HFFc6 (cell line): ENCODE data around the gene EIF4A2. TPM values are rescaled to one million over a fixed set of nuclear protein-coding genes. Genes with fewer than 3 reads are reported as not detected.

Experiments
- DNase-seq: peaks from one replicate; pipeline ENCODE4 v3.0.0-alpha.2; 2018
- H3K27ac Mint-ChIP-seq: 2 replicates; pipeline ENCODE4 v1.8.0; 2020; ENCODE audit warnings: mild to moderate bottlenecking, mixed read lengths
- H3K27me3 Mint-ChIP-seq: 2 replicates; pipeline ENCODE4 v1.8.0; 2021; ENCODE audit warnings: mild to moderate bottlenecking, moderate library complexity, mixed read lengths; ENCODE audit not compliant: insufficient read depth
- H3K36me3 Mint-ChIP-seq: 2 replicates; pipeline ENCODE4 v1.8.0; 2021; ENCODE audit warnings: low read depth, mixed read lengths
- H3K4me1 Mint-ChIP-seq: 2 replicates; pipeline ENCODE4 v1.8.0; 2020; ENCODE audit warnings: low read depth, mixed read lengths
- H3K4me3 Mint-ChIP-seq: 2 replicates; pipeline ENCODE4 v1.8.0; 2020; ENCODE audit warnings: mild to moderate bottlenecking, moderate library complexity, mixed read lengths
- H3K9me3 Mint-ChIP-seq: 2 replicates; pipeline ENCODE4 v1.8.0; 2020; ENCODE audit warnings: mild to moderate bottlenecking, mixed read lengths
- total RNA-seq, 6 experiments: library from RNA; stranded (reverse); fragmentation: NEBNext Ultra II Directional; extraction: Animal tissue kit (Norgen Biotek cat#: 25700); gene quantifications; 2 replicates in 1 of 6; 3 replicates in 5 of 6; pipeline ENCODE4 v1.2.3, GENCODE V29; 2021
- TF ChIP-seq, protein P1 (sequence below): fragments of 200-600 bp; sonication (generic); IDR thresholded peaks from 2 replicates; pipeline ENCODE4 v1.5.0; 2021; ENCODE audit warnings: antibody characterized with exemption, mild to moderate bottlenecking

EIF4A2 gene
- total RNA-seq, 6 experiments from 2014 or later, result 249 to 363 (median 264) TPM

DNA sequence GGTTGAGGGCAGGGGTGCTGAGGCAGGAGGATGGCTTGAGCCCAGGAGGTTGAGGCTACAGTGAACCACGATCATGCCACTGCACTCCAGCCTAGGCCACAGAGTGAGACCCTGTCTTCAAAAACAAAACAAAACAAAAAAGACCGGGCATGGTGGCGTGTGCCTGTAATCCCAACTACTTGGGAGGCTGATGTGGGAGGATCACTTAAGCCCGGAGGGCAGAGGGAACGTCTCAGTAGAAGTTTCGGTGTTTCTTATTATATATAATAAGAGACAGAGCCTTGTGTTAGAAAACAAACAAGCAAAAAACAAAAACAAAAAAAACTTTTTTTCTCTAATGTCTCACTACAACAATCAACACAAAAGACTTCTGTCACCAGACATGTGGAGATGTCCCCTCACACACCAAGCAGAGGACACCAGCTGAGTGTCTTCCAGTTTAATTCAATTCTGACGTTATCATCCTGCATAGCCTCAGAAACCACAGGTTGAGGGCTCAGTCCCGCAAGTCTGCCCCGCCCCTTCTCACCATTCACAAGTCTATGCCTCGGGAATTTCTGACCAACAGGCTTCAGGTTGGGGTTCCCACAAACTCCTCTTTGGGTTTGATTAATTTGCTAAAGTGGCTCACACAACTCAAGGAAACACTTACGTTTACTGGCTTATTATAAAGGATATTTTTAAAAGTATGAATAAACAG, 24.0 kb upstream of the EIF4A2 start:
- TF ChIP-seq, protein P1, sequence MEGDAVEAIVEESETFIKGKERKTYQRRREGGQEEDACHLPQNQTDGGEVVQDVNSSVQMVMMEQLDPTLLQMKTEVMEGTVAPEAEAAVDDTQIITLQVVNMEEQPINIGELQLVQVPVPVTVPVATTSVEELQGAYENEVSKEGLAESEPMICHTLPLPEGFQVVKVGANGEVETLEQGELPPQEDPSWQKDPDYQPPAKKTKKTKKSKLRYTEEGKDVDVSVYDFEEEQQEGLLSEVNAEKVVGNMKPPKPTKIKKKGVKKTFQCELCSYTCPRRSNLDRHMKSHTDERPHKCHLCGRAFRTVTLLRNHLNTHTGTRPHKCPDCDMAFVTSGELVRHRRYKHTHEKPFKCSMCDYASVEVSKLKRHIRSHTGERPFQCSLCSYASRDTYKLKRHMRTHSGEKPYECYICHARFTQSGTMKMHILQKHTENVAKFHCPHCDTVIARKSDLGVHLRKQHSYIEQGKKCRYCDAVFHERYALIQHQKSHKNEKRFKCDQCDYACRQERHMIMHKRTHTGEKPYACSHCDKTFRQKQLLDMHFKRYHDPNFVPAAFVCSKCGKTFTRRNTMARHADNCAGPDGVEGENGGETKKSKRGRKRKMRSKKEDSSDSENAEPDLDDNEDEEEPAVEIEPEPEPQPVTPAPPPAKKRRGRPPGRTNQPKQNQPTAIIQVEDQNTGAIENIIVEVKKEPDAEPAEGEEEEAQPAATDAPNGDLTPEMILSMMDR, result no peak
- Mint-ChIP-seq H3K36me3 (no peaks in the 10 kb centered on the region), H3K27me3 (peaks cover 7% of the 10 kb centered on the region), H3K4me1 (peaks cover 8% of the 10 kb centered on the region), H3K27ac (no peak overlapping the region), H3K9me3 (no peaks in the 10 kb centered on the region), H3K4me3 (no peak overlapping the region)
- no peak for DNase-seq

DNA sequence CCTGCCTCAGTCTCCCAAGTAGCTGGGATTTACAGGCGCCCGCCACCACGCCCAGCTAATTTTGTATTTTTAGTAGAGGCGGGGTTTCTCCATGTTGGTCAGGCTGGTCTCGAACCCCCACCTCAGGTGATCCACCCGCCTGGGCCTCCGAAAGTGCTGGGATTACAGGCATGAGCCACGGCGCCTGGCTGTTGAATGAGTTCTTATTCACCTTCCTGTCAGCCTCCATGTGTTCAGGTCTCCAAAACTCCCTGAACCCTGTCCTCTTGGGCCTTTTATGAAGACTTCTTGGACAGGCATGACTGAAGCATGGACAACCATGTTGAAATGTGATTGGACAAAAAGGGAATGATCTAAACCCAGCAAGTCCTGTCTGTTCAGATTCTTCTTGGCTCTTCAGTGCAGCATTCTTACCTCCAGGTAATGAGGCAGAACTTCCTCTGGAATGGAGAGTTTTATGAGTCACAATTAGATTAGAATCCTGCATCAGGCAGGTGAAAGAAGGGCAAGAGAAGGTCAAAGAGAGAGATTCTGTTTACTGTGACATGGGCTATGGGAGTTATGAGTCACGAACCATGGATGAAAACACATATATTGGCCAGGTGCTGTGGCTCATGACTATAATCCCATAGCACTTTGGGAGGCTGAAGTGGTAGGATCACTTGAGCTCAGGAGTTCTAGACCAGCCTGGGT, 23.1 kb upstream of the EIF4A2 start:
- TF ChIP-seq, protein P1, result no peak
- no peaks in the 10 kb centered on the region for H3K9me3 Mint-ChIP-seq
- peaks cover 6% of the 10 kb centered on the region for H3K27me3 Mint-ChIP-seq
- peaks cover under 1% of the 10 kb centered on the region for H3K4me1 Mint-ChIP-seq
- H3K4me3 Mint-ChIP-seq, result no peak overlapping the region
- H3K27ac Mint-ChIP-seq, result no peak overlapping the region
- no peak for DNase-seq
- no peaks in the 10 kb centered on the region for H3K36me3 Mint-ChIP-seq

DNA sequence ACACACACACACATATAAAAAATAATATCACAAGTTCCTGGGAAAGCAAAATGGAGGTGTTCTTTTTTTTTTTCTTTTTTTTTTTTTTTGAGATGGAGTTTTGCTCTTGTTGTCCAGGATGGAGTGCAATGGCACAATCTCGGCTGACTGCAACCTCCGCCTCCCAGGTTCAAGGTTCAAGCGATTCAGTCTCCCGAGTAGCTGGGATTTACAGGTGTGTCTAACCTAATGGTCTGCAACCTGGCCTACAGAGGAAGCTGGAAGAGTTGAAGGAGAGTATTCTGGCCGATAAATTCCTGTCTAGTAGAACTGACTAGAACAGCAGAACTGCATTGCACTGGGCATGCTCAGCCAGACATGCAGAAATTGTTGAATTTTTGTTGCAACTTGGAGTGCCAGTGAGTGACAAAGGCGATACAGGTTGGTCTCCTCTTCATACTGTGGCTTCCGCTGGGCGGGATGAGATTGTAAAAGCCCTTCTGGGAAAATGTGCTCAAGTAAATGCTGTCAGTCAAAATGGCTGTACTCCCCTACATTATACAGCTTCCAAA, 22.4 kb upstream of the EIF4A2 start:
- no peak overlapping the region for H3K4me3 Mint-ChIP-seq
- TF ChIP-seq, protein P1, result no peak
- no peak for DNase-seq
- no peaks in the 10 kb centered on the region; the same call in 1 of the 2 replicates for H3K4me1 Mint-ChIP-seq
- no peak overlapping the region for H3K27ac Mint-ChIP-seq
- peaks cover 5% of the 10 kb centered on the region for H3K27me3 Mint-ChIP-seq
- no peaks in the 10 kb centered on the region for H3K9me3 Mint-ChIP-seq
- no peaks in the 10 kb centered on the region for H3K36me3 Mint-ChIP-seq

DNA sequence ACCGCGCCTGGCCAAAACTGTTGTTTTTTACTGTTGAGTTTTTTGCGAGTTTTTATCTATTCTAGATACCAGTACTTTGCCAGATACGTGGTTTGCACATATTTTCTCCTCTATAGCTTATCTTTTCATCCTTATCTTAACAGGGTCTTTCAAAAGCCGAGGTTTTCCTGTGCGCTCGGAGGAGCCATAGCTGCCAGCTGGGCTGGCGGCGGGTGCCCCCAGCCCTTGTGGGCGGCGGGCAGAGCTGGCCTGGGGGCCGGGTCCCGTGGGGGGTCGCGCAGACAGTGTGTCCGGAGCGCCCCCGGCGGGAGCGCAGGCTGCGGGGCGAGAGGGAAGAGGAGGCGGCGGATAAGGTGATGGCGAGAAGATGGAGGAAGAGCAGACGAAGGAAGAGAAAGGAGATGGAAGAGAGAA, 11.1 kb upstream of the EIF4A2 start:
- DNase-seq, result no peak
- Mint-ChIP-seq H3K4me1 (peaks cover 14% of the 10 kb centered on the region), H3K9me3 (no peaks in the 10 kb centered on the region), H3K4me3 (peak overlapping the region; percentile 89), H3K27ac (peak overlapping the region; percentile 81), H3K36me3 (no peaks in the 10 kb centered on the region), H3K27me3 (peaks cover 4% of the 10 kb centered on the region; the same call in 1 of the 2 replicates)
- TF ChIP-seq, protein P1, result no peak

DNA sequence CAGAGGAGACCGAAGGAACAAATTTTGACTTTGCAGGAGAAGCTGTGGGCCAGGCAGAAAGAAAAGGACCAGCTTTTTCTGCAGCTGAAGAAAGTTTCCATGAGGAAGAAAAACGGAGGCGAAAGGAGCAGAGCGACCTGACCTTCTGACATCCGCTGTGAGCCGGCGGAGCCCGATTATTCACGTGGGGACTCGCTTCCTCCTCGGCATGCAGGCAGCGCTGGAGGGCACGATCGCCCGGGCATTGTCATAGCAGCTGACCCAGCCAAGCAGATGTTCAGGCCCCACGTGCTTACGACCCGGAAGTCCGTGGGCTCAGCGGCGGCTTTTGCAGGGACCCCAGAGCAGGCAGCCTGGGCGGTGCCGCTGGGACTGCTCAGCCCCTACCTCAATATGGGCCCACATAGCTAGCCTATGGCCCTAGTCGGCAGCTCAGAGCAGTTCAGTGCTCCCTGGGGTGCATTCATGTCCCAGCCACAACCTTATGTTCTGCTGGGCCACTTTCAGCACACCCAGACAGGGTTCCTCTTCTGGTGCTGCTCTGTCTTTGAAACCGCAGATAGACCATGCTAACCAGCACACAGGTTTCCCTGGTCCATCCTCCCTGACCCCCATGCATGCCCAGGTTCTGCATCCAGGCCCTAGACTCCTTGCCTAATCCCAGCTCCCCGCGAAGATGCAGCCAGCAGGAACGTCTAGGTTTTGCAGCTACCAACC, 10.5 kb upstream of the EIF4A2 start:
- peak overlapping the region; percentile 81 for H3K27ac Mint-ChIP-seq
- no peak for DNase-seq
- H3K4me1 Mint-ChIP-seq, result peaks cover 14% of the 10 kb centered on the region
- TF ChIP-seq, protein P1, result no peak
- peak overlapping the region; percentile 89 for H3K4me3 Mint-ChIP-seq
- peaks cover 4% of the 10 kb centered on the region; the same call in 1 of the 2 replicates for H3K27me3 Mint-ChIP-seq
- H3K36me3 Mint-ChIP-seq, result no peaks in the 10 kb centered on the region
- no peaks in the 10 kb centered on the region for H3K9me3 Mint-ChIP-seq
